Thoracic aorta (tissue), 2 donors: Measurements from ENCODE around the gene ELAVL2. TPM values are rescaled to one million over a fixed set of nuclear protein-coding genes. Genes with fewer than 3 reads are reported as not detected.

Experiments
- ATAC-seq: fragments of 150-250 bp; one replicate; pipeline ENCODE4 v1.8.0; 2017; ENCODE audit warnings: low read depth; ENCODE audit not compliant: insufficient number of reproducible peaks, low FRiP score
- DNase-seq: peaks from one replicate; pipeline ENCODE4 v3.0.0-alpha.2; 2020; ENCODE audit warnings: low spot score
- H3K27ac ChIP-seq, 2 donors: fragments of 200-600 bp; sonication (generic); 1 replicate in 1 of 2; 2 replicates in 1 of 2; pipeline ENCODE4 v1.5.1; 2016; ENCODE audit warnings: mild to moderate bottlenecking in 2 of 2, moderate library complexity in 2 of 2
- H3K27me3 ChIP-seq: fragments of 200-600 bp; sonication (generic); replicated peaks from 2 replicates; pipeline ENCODE4 v1.6.0; 2016; ENCODE audit warnings: mild to moderate bottlenecking; ENCODE audit not compliant: insufficient read depth
- H3K36me3 ChIP-seq: fragments of 200-600 bp; sonication (generic); one replicate; pipeline ENCODE4 v1.5.1; 2016
- H3K4me1 ChIP-seq, 2 donors: fragments of 200-600 bp; sonication (generic); 1 replicate in 1 of 2; 2 replicates in 1 of 2; pipeline versions ENCODE4 v1.5.1 to v1.6.0; 2016; ENCODE audit warnings: low read depth in 2 of 2, mild to moderate bottlenecking in 1 of 2; ENCODE audit not compliant: control insufficient read depth in 1 of 2
- H3K4me3 ChIP-seq: fragments of 200-600 bp; sonication (generic); 2 replicates; pipeline ENCODE4 v1.5.1; 2016; ENCODE audit warnings: mild to moderate bottlenecking
- H3K9me3 ChIP-seq: fragments of 200-600 bp; sonication (generic); 2 replicates; pipeline ENCODE4 v1.5.1; 2016
- total RNA-seq, 2 donors: library from RNA; depleted of rRNA; stranded (reverse); fragments of >200 nt; gene quantifications; one replicate each; pipeline versions ENCODE4 v1.1.0 to v1.2.3, GENCODE V29; 2016
- TF ChIP-seq, protein P1 (sequence below): fragments of 200-600 bp; sonication (generic); IDR thresholded peaks from one replicate; pipeline ENCODE4 v1.5.1; 2019; ENCODE audit warnings: antibody characterized with exemption

Gene ELAVL2
- total RNA-seq, 2 donors from 2014 or later: not detected

DNA sequence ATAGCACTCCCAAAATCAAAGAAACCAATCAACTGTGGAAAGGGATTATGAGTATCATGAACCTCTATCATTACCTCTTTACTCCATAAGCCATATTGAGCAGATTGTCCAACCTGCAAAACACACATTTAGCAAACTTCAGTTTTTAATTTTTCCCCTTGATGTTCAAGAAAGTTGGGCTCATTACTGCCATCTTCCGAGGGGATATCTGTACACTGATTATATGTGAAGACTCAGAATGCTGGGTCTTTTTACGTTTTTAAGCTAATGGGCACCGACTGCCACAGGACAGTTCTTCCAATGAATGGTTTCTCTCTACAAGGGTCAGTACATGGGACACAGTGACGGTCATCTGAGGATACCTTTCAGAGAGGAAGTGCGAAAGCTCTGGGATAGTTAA lies 132.7 kb downstream of the ELAVL2 start:
- no peak overlapping the region for H3K4me3 ChIP-seq
- H3K9me3 ChIP-seq: no peaks in the 10 kb centered on the region
- no peaks in the 10 kb centered on the region for H3K4me1 ChIP-seq
- H3K27ac ChIP-seq: no peak overlapping the region
- DNase-seq (no peak), ATAC-seq (no peak)
- H3K27me3 ChIP-seq: no peaks in the 10 kb centered on the region
- TF ChIP-seq, protein P1, sequence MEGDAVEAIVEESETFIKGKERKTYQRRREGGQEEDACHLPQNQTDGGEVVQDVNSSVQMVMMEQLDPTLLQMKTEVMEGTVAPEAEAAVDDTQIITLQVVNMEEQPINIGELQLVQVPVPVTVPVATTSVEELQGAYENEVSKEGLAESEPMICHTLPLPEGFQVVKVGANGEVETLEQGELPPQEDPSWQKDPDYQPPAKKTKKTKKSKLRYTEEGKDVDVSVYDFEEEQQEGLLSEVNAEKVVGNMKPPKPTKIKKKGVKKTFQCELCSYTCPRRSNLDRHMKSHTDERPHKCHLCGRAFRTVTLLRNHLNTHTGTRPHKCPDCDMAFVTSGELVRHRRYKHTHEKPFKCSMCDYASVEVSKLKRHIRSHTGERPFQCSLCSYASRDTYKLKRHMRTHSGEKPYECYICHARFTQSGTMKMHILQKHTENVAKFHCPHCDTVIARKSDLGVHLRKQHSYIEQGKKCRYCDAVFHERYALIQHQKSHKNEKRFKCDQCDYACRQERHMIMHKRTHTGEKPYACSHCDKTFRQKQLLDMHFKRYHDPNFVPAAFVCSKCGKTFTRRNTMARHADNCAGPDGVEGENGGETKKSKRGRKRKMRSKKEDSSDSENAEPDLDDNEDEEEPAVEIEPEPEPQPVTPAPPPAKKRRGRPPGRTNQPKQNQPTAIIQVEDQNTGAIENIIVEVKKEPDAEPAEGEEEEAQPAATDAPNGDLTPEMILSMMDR: no peak
- no peaks in the 10 kb centered on the region for H3K36me3 ChIP-seq

DNA sequence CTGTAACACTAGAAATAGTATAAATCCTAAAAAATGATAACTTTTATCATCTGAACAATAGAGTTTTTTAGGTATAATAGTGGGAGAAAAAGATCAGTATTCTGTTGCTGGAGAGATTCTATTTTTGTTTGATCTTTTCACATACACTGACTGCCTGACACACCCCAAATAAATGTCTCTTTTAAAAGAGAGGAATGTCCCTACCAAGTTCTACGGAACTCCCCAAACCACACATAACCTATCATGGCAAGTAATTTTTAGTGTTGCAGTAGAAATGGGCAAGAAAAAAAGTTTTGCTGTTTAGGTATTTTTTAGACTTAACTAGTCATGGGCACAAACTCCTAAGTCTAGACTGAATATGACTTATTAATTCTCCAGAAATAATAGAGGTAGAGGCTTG lies 139.1 kb downstream of the ELAVL2 start:
- H3K27ac ChIP-seq: no peak overlapping the region
- no peaks in the 10 kb centered on the region for H3K36me3 ChIP-seq
- DNase-seq (no peak), ATAC-seq (no peak)
- TF ChIP-seq, protein P1: no peak
- H3K4me1 ChIP-seq: no peaks in the 10 kb centered on the region
- H3K9me3 ChIP-seq: no peaks in the 10 kb centered on the region
- no peaks in the 10 kb centered on the region for H3K27me3 ChIP-seq
- H3K4me3 ChIP-seq: no peak overlapping the region

DNA sequence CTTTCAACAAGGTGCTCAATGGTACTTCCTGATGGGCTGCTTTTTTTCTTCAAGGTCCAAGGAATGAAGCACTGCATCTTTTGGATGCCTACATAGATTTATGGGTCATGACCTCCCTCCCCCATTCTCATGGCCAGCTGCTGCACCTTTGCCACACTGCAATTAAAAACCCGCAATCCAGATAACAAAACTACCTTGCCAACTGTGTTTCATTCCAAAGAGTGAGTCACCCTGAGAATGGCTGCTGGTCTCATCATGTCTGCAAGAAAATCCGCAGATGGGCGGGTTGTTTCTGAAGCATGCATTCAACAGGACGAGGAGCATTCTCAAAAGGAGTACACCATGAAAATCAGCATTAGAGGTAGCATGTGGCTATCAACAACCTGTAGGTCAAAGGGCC lies 139.8 kb downstream of the ELAVL2 start:
- TF ChIP-seq, protein P1: no peak

DNA sequence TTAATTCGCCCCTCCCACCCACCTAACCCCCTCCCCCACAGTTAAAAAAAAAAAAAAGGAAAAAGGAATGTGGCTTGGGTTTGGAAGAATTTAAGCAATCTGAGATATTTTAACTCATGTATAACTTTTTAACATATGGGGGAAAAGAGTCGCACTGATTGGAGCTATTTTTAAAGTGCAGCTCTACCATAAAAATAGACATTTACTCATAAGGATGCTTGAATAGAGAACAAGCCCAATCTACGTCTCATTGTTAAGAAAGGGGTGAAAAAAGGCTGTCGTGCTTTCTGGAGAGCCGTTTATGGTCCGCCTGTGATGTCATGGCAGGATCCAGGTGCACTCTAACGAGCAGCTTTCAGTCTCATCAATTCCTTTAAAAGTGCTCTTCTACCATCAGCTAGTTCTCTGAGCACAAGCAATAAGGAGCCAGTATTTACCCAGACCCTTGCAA lies 142.4 kb downstream of the ELAVL2 start:
- H3K27me3 ChIP-seq: no peaks in the 10 kb centered on the region
- TF ChIP-seq, protein P1: no peak
- H3K27ac ChIP-seq: no peak overlapping the region
- H3K4me3 ChIP-seq: no peak overlapping the region
- H3K9me3 ChIP-seq: no peaks in the 10 kb centered on the region
- ATAC-seq (no peak), DNase-seq (no peak)
- no peaks in the 10 kb centered on the region for H3K36me3 ChIP-seq
- no peaks in the 10 kb centered on the region for H3K4me1 ChIP-seq

More for the DNA sequence above, 139.8 kb downstream of the ELAVL2 start:
- H3K36me3 ChIP-seq: no peaks in the 10 kb centered on the region
- no peak for ATAC-seq
- DNase-seq: no peak
- H3K27me3 ChIP-seq: no peaks in the 10 kb centered on the region
- no peaks in the 10 kb centered on the region for H3K9me3 ChIP-seq
- H3K4me3 ChIP-seq: no peak overlapping the region
- H3K27ac ChIP-seq: no peak overlapping the region
- no peaks in the 10 kb centered on the region for H3K4me1 ChIP-seq

DNA sequence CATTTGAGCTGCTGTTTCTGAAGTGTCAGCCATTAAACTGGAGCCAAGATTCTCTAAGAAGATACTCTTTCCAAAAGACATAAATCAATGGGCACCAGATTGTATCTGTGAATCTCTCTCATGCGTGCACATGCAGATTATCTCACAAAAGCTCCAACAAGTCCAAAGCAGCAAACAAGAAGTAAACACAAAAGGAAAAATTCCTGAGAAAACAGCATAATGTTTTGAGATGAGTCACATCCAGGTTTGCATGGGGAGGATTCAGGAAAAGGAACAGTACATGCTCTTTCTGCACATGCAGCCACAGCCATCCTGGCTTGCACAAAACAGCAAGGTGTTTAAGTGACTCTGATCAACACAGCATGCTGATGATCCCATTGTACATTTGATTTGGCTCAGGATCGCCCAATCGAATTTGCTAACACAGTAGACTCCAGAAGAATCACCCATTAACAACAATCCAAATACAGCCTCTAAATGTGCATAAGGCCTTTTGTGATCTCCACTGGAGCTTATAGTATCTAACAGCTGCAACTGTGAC lies 143.1 kb downstream of the ELAVL2 start:
- Histone ChIP-seq H3K4me3 (no peak overlapping the region), H3K9me3 (no peaks in the 10 kb centered on the region), H3K4me1 (no peaks in the 10 kb centered on the region), H3K27me3 (no peaks in the 10 kb centered on the region), H3K27ac (no peak overlapping the region), H3K36me3 (no peaks in the 10 kb centered on the region)
- ATAC-seq (no peak), DNase-seq (no peak)
- TF ChIP-seq, protein P1: no peak
